Neural cell (in vitro differentiated cells): ENCODE measurements around the gene PRPF40A. TPM values are rescaled to one million over a fixed set of nuclear protein-coding genes. Genes with fewer than 3 reads are reported as not detected.
"Not testable (repeated sequence)": the region's sequence is repeated elsewhere in the genome, so short reads cannot be mapped to it uniquely, and the experiment has no call there.

Source experiments
- H2AFZ ChIP-seq: fragments of 200-600, 300-800 bp; sonication (generic), shearing (Covaris generic); 2 replicates; pipeline ENCODE4 v1.6.0; 2014; ENCODE audit warnings: low read depth, mild to moderate bottlenecking, antibody characterized with exemption, low read length, moderate library complexity
- H3F3A ChIP-seq: fragments of 200-600 bp; shearing (Covaris generic); 2 replicates; pipeline ENCODE4 v1.6.1; 2016; ENCODE audit warnings: mild to moderate bottlenecking, moderate library complexity, mixed read lengths, antibody characterized with exemption, low read length; ENCODE audit not compliant: insufficient read depth, poor library complexity, severe bottlenecking
- H3K27ac ChIP-seq: fragments of 200-600, 300-800 bp; sonication (generic), shearing (Covaris generic); 2 replicates; pipeline ENCODE4 v1.5.1; 2014; ENCODE audit warnings: mild to moderate bottlenecking, low read length, moderate library complexity
- H3K27me3 ChIP-seq: fragments of 300-800, 200-600 bp; sonication (generic), shearing (Covaris generic); 2 replicates; pipeline ENCODE4 v1.6.0; 2014; ENCODE audit warnings: mild to moderate bottlenecking, low read depth, low read length, moderate library complexity; ENCODE audit not compliant: insufficient read depth
- H3K36me3 ChIP-seq: fragments of 300-800, 200-600 bp; sonication (generic), shearing (Covaris generic); 2 replicates; pipeline ENCODE4 v1.5.1; 2014; ENCODE audit warnings: mild to moderate bottlenecking, antibody characterized with exemption, low read length, moderate library complexity; ENCODE audit not compliant: insufficient read depth
- H3K4me2 ChIP-seq: fragments of 300-800, 200-600 bp; sonication (generic), shearing (Covaris generic); 2 replicates; pipeline ENCODE4 v1.6.0; 2014; ENCODE audit warnings: mild to moderate bottlenecking, low read length
- H3K4me3 ChIP-seq: fragments of 300-800, 200-600 bp; sonication (generic), shearing (Covaris generic); 2 replicates; pipeline ENCODE4 v1.5.1; 2014; ENCODE audit warnings: mild to moderate bottlenecking, low read length, moderate library complexity
- H3K79me2 ChIP-seq: fragments of 200-600 bp; shearing (Covaris generic); replicated peaks from 2 replicates; pipeline ENCODE4 v1.6.0; 2014; ENCODE audit warnings: mild to moderate bottlenecking, low read length, moderate library complexity; ENCODE audit not compliant: insufficient read depth
- H3K9ac ChIP-seq: fragments of 300-800, 200-600 bp; sonication (generic), shearing (Covaris generic); 2 replicates; pipeline ENCODE4 v1.6.1; 2016; ENCODE audit warnings: mild to moderate bottlenecking, low read length, mixed read lengths
- H3K9me2 ChIP-seq: fragments of 200-600 bp; shearing (Covaris generic); 2 replicates; pipeline ENCODE4 v1.6.1; 2016; ENCODE audit warnings: mild to moderate bottlenecking, low read length, mixed read lengths; ENCODE audit not compliant: insufficient read depth
- H3K9me3 ChIP-seq: fragments of 200-600, 300-800 bp; sonication (generic), shearing (Covaris generic); 2 replicates; pipeline ENCODE4 v1.6.1; 2016; ENCODE audit warnings: mild to moderate bottlenecking, mixed run types, low read length, moderate library complexity, mixed read lengths
- H4K20me1 ChIP-seq: fragments of 200-600 bp; shearing (Covaris generic); 2 replicates; pipeline ENCODE4 v1.6.1; 2016; ENCODE audit warnings: mild to moderate bottlenecking, mixed run types; ENCODE audit not compliant: insufficient read depth
- EP300 ChIP-seq: fragments of 450-650 bp; conservative IDR thresholded peaks from 2 replicates; pipeline ENCODE4 v1.6.1; 2014; ENCODE audit warnings: antibody characterized with exemption, mild to moderate bottlenecking, moderate library complexity; ENCODE audit not compliant: poor library complexity, severe bottlenecking
- EZH2 ChIP-seq: fragments of 200-600, 300-800 bp; shearing (Covaris generic), sonication (generic); IDR thresholded peaks from 2 replicates; pipeline ENCODE4 v1.6.1; 2014; ENCODE audit warnings: antibody characterized with exemption, low read length, borderline replicate concordance, mild to moderate bottlenecking; ENCODE audit not compliant: insufficient read depth, poor library complexity, severe bottlenecking
- MXI1 ChIP-seq: fragments of 450-650 bp; conservative IDR thresholded peaks from 2 replicates; pipeline ENCODE4 v1.6.1; 2014; ENCODE audit warnings: antibody characterized with exemption, mild to moderate bottlenecking; ENCODE audit not compliant: poor library complexity, severe bottlenecking
- POLR2AphosphoS5 ChIP-seq: IDR thresholded peaks from 2 replicates; pipeline ENCODE4 v1.6.1; 2012
- RAD21 ChIP-seq: fragments of 450-650 bp; conservative IDR thresholded peaks from 2 replicates; pipeline ENCODE4 v1.6.1; 2014; ENCODE audit warnings: antibody characterized with exemption, mild to moderate bottlenecking, moderate library complexity
- SMC3 ChIP-seq: fragments of 450-650 bp; conservative IDR thresholded peaks from 2 replicates; pipeline ENCODE4 v1.6.1; 2014; ENCODE audit warnings: antibody characterized with exemption, mild to moderate bottlenecking, moderate library complexity; ENCODE audit not compliant: poor library complexity
- TAF1 ChIP-seq: IDR thresholded peaks from 2 replicates; pipeline ENCODE4 v1.6.1; 2012; ENCODE audit warnings: low read depth
- polyA plus RNA-seq: library from polyadenylated mRNA; depleted of rRNA; stranded (reverse); fragments of >200 nt; gene quantifications from 2 replicates; pipeline ENCODE4 v1.2.3, GENCODE V29; 2014
- TF ChIP-seq, protein P1 (sequence below): fragments of 450-650 bp; IDR thresholded peaks from 2 replicates; pipeline ENCODE4 v1.5.1; 2014; ENCODE audit warnings: antibody characterized with exemption, mild to moderate bottlenecking, moderate library complexity; ENCODE audit not compliant: poor library complexity, severe bottlenecking
- TF ChIP-seq, protein P2 (sequence below): IDR thresholded peaks from 2 replicates; pipeline ENCODE4 v1.6.1; 2012; ENCODE audit warnings: borderline replicate concordance

The PRPF40A gene
- polyA plus RNA-seq, 1 donor from 2014 or later = 105 TPM

DNA sequence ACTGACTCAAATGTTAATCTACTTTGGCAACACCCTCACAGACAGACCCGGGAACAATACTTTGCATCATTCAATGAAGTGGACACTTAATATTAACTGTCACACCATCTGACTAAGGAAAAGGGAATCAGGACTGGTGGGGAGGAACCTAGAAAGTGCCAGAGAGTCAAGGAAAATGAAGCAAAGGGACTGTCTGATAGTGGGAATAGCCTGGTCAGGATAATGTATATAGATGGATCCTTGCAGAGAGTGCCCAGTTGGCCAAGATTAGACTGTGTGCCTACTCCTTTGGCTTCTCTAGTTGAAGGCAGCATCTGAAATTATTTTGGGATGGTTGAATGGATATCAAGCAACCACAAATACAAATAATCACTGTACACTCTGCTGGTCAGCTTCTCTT, 46.4 kb upstream of the PRPF40A start:
- Histone ChIP-seq H3K9me2 (no peaks in the 10 kb centered on the region), H3K79me2 (no peaks in the 10 kb centered on the region)
- no peak for TF ChIP-seq POLR2AphosphoS5
- TF ChIP-seq SMC3 = no peak
- TF ChIP-seq MXI1 = no peak
- no peak for TF ChIP-seq EZH2
- TF ChIP-seq RAD21 = no peak

DNA sequence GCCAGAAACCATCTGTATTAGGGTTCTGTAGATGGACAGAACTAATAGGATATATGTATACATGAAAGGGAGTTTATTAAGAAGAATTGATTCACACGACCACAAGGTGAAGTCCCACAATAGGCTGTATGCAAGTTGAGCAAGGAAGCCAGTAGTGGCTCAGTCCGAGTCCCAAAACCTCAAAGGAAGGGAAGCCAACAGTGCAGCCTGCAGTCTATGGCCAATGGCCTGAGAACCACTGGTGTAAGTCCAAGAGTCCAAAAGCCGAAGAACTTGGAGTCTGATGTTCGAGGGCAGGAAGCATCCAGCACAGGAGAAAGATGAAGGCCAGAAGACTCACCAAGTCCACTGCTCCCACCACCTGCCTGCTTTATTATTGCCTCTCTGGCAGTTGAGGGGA, 45.9 kb upstream of the PRPF40A start:
- not testable (repeated sequence) for H3K9me2 ChIP-seq, H3K27ac ChIP-seq, H3K4me3 ChIP-seq, H3K9me3 ChIP-seq, H2AFZ ChIP-seq, H3K79me2 ChIP-seq, H3K27me3 ChIP-seq, H3K36me3 ChIP-seq, H3K9ac ChIP-seq, H4K20me1 ChIP-seq, H3K4me2 ChIP-seq, H3F3A ChIP-seq

More for the DNA sequence above, 46.4 kb upstream of the PRPF40A start:
- Histone ChIP-seq H3K27me3 (no peaks in the 10 kb centered on the region), H3K4me3 (no peak overlapping the region), H3K27ac (no peak overlapping the region), H4K20me1 (no peaks in the 10 kb centered on the region), H3F3A (no peaks in the 10 kb centered on the region), H2AFZ (no peak overlapping the region), H3K36me3 (no peaks in the 10 kb centered on the region), H3K9me3 (no peaks in the 10 kb centered on the region), H3K9ac (no peak overlapping the region), H3K4me2 (no peak overlapping the region)

DNA sequence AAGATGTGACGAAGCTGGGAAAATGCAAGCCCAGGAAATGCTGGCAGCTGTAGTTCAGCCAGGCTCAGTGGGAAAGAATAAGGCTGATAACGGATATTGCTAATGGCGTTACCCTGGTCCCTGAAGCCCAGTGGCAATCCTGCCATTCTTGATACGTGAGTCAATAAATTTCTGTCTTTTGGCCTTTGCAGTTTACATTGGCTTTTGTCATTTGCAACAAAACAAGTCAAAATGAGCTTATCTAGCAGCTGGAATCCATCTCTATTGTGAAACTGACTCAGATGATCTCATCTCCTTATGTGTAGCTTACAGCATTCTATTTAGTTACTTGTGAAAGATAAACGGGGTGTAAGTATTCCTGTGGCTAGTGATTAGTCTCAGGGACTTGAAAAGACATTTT, 44.9 kb upstream of the PRPF40A start:
- Histone ChIP-seq H3K4me2 (no peak overlapping the region), H3K9me2 (no peaks in the 10 kb centered on the region), H4K20me1 (no peaks in the 10 kb centered on the region), H2AFZ (no peak overlapping the region), H3F3A (no peaks in the 10 kb centered on the region), H3K27me3 (no peaks in the 10 kb centered on the region), H3K9ac (no peak overlapping the region), H3K36me3 (no peaks in the 10 kb centered on the region), H3K4me3 (no peak overlapping the region), H3K79me2 (no peaks in the 10 kb centered on the region), H3K9me3 (no peaks in the 10 kb centered on the region), H3K27ac (no peak overlapping the region)
- no peak for TF ChIP-seq EP300
- TF ChIP-seq EZH2 = no peak
- TF ChIP-seq TAF1 = no peak
- no peak for TF ChIP-seq SMC3
- no peak for TF ChIP-seq POLR2AphosphoS5
- TF ChIP-seq, protein P1, sequence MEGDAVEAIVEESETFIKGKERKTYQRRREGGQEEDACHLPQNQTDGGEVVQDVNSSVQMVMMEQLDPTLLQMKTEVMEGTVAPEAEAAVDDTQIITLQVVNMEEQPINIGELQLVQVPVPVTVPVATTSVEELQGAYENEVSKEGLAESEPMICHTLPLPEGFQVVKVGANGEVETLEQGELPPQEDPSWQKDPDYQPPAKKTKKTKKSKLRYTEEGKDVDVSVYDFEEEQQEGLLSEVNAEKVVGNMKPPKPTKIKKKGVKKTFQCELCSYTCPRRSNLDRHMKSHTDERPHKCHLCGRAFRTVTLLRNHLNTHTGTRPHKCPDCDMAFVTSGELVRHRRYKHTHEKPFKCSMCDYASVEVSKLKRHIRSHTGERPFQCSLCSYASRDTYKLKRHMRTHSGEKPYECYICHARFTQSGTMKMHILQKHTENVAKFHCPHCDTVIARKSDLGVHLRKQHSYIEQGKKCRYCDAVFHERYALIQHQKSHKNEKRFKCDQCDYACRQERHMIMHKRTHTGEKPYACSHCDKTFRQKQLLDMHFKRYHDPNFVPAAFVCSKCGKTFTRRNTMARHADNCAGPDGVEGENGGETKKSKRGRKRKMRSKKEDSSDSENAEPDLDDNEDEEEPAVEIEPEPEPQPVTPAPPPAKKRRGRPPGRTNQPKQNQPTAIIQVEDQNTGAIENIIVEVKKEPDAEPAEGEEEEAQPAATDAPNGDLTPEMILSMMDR = no peak
- TF ChIP-seq MXI1 = no peak
- TF ChIP-seq RAD21 = no peak
- TF ChIP-seq, protein P2, sequence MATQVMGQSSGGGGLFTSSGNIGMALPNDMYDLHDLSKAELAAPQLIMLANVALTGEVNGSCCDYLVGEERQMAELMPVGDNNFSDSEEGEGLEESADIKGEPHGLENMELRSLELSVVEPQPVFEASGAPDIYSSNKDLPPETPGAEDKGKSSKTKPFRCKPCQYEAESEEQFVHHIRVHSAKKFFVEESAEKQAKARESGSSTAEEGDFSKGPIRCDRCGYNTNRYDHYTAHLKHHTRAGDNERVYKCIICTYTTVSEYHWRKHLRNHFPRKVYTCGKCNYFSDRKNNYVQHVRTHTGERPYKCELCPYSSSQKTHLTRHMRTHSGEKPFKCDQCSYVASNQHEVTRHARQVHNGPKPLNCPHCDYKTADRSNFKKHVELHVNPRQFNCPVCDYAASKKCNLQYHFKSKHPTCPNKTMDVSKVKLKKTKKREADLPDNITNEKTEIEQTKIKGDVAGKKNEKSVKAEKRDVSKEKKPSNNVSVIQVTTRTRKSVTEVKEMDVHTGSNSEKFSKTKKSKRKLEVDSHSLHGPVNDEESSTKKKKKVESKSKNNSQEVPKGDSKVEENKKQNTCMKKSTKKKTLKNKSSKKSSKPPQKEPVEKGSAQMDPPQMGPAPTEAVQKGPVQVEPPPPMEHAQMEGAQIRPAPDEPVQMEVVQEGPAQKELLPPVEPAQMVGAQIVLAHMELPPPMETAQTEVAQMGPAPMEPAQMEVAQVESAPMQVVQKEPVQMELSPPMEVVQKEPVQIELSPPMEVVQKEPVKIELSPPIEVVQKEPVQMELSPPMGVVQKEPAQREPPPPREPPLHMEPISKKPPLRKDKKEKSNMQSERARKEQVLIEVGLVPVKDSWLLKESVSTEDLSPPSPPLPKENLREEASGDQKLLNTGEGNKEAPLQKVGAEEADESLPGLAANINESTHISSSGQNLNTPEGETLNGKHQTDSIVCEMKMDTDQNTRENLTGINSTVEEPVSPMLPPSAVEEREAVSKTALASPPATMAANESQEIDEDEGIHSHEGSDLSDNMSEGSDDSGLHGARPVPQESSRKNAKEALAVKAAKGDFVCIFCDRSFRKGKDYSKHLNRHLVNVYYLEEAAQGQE = no peak
